Testis (tissue), 3 donors: ENCODE measurements around the gene ATG10. TPM values are rescaled to one million over a fixed set of nuclear protein-coding genes. Genes with fewer than 3 reads are reported as not detected.
"Not testable (repeated sequence)": the region's sequence is repeated elsewhere in the genome, so short reads cannot be mapped to it uniquely, and the experiment has no call there.

Experiments used
- DNase-seq: peaks from one replicate; pipeline ENCODE4 v3.0.0-alpha.2; 2019
- H3K27ac ChIP-seq, 2 donors: fragments of 200-600 bp; sonication (generic); one replicate each; pipeline ENCODE4 v1.5.1; 2019
- H3K27me3 ChIP-seq: fragments of 200-600 bp; sonication (generic); one replicate; pipeline ENCODE4 v1.5.1; 2019
- H3K36me3 ChIP-seq: fragments of 200-600 bp; sonication (generic); one replicate; pipeline ENCODE4 v1.5.1; 2017; ENCODE audit warnings: low read depth; ENCODE audit errors: missing control alignments
- H3K4me1 ChIP-seq: fragments of 200-600 bp; sonication (generic); one replicate; pipeline ENCODE4 v1.5.1; 2019
- H3K4me3 ChIP-seq, 2 donors: fragments of 200-600 bp; sonication (generic); one replicate each; pipeline ENCODE4 v1.5.1; 2017 to 2019
- H3K9me3 ChIP-seq: fragments of 200-600 bp; sonication (generic); one replicate; pipeline ENCODE4 v1.5.1; 2017
- POLR2A ChIP-seq: fragments of 450-650 bp; IDR thresholded peaks from one replicate; pipeline ENCODE4 v1.6.1; 2017; ENCODE audit warnings: antibody characterized with exemption, mild to moderate bottlenecking, moderate library complexity
- WGBS, 2 donors: methylation state at CpG; one replicate each; pipeline ENCODE4 v1.1.5; 2018; 5-methylcytosine and 5-hydroxymethylcytosine counted together
- intact Hi-C: fragments of 100-400 bp; cut with DNase I; formaldehyde crosslinking; loops from one replicate; pipeline ENCODE4 v1.15.1; 2023; ENCODE audit warnings: low total_unique reads
- polyA plus RNA-seq: library from polyadenylated mRNA; stranded (reverse); fragments of 350-450 nt; fragmentation: Illumina TruSeq; extraction: RNeasy Lipid Tissue Mini Kit (QIAGEN cat#74804); gene quantifications from one replicate; pipeline ENCODE4 v1.2.3, GENCODE V29; 2014; ENCODE audit warnings: low read depth, low replicate concordance; ENCODE audit not compliant: insufficient read depth
- total RNA-seq, 2 donors: library from RNA; depleted of rRNA; stranded (reverse); fragments of >200 nt; gene quantifications; one replicate each; pipeline ENCODE4 v1.2.3, GENCODE V29; 2016
- TF ChIP-seq, protein P1 (sequence below), 3 experiments: fragments of 450-650 bp in 2 of 3; fragments of 200-600 bp in 1 of 3; sonication (generic) in 1 of 3; IDR thresholded peaks; one replicate each; pipeline ENCODE4 v1.5.1; 2016 to 2019; ENCODE audit warnings: antibody characterized with exemption in 3 of 3, mild to moderate bottlenecking in 2 of 3, moderate library complexity in 1 of 3

ATG10 gene
- total and polyA plus RNA-seq, 3 donors from 2014 or later = 10.0 to 15.1 (median 14.4) TPM

DNA sequence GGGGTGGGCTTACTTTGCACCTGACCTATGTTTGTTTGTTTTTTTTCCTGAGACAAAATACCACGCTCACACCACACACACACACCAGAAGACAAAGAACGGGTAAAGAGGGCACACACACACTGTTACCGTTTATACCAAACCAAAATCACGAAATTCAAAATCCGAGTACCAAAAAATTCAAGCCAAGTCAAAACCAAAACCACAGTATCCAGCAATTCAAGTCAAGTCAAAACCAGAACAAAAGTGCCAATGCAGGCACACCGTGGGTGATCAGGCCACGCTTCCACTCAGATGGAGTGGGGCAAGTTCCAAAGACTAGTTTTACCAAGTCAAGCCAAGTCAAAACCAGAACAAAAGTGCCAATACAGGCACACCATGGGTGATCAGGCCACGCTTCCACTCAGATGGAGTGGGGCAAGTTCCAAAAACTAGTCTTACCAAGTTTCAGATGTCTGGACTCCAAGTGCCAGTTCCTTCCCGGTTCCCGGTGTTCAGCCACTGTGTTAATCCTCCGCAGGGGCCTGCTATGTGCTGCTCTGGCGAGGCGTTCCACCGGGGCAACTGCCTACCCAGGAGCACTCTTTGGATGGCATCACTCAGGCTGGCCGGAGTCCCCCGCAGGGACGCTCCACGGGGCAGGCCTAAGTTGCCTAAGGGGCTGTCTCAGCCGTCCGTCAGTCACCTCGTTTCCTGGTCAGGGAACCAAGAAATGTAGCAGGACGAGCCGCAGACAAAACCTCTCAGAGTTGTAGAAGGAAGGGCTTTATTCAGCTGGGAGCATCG lies 300.9 kb downstream of the ATG10 start:
- H3K4me1 ChIP-seq, H3K36me3 ChIP-seq, DNase-seq, H3K27ac ChIP-seq, H3K4me3 ChIP-seq, H3K9me3 ChIP-seq, H3K27me3 ChIP-seq, intact Hi-C loops: not testable (repeated sequence)
- 91 to 92% methylated on average over 24 of the region's 24 CpGs for WGBS, 2 donors

DNA sequence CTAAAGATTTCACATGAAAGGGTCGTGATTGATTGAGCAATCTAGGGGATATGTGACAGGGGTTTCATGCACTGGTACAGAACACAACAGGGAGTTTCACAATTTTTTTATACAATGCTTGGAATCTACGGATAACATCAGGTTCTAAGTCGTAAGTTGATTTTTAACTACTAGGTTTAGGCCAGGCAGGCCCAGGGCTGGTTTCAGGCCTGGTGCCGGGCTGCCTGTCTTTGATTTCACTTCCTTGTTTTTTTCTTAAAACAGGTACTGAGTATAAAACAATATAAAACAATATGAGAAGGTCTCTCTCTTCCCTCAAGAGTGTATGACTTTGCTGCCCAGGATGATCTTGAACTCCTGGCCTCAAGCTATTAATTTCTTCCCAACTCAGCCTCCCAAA lies 301.6 kb downstream of the ATG10 start:
- H3K9me3 ChIP-seq, H3K4me1 ChIP-seq, DNase-seq, H3K27ac ChIP-seq, H3K27me3 ChIP-seq, intact Hi-C loops, H3K4me3 ChIP-seq, H3K36me3 ChIP-seq: not testable (repeated sequence)
- WGBS, 2 donors = 78% methylated on average over 4 of the region's 4 CpGs

DNA sequence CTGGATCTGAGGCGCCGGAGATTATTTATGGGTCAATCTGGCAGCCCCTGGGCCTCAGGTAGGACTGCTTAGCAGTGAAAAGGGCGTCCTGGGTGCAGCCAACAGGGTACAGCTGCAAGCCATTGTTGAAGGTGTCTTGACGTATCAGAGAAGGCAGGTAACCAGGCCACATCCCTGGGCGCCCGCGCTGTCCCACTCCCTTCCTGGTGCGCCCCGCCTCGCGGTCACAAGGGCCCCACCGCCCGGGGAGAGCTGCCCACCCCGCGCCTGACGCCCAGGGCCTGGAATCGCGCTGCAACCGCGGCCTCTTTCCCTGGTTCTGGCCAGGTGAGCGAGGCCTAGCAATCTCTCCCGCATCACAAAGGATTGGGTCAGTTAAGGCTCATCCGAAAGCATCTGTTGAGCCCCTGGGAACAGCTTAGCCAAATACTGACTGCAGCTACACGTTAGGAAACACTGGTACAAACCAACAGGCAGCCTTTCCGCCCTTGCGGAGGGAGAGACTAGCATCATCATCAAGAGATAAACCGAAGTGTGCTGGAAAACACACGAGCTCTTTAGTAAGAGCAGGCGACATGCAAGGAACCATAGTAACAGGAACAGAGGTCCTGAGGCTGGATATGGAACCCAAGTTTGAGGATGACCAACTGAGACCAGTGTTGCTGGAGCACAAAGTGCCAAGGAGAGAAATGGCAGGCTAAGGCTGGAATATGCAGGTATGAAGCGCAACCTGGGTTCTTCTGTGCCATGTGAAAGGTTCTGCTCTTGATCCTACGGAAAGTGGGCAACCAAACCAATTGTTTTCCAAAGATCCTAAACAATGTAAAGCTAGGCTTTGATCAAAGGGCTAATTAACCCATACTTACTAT lies 302.8 kb downstream of the ATG10 start:
- peak; percentile 25 for DNase-seq
- Histone ChIP-seq H3K27ac (no peak overlapping the region), H3K4me3 (no peak overlapping the region), H3K9me3 (no peaks in the 10 kb centered on the region), H3K4me1 (peaks cover 6% of the 10 kb centered on the region), H3K36me3 (no peaks in the 10 kb centered on the region), H3K27me3 (no peaks in the 10 kb centered on the region)
- intact Hi-C loops = no loop called here
- WGBS, 2 donors = 67 to 71% methylated on average over 14 to 31 of the region's 31 CpGs
- TF ChIP-seq, protein P1, sequence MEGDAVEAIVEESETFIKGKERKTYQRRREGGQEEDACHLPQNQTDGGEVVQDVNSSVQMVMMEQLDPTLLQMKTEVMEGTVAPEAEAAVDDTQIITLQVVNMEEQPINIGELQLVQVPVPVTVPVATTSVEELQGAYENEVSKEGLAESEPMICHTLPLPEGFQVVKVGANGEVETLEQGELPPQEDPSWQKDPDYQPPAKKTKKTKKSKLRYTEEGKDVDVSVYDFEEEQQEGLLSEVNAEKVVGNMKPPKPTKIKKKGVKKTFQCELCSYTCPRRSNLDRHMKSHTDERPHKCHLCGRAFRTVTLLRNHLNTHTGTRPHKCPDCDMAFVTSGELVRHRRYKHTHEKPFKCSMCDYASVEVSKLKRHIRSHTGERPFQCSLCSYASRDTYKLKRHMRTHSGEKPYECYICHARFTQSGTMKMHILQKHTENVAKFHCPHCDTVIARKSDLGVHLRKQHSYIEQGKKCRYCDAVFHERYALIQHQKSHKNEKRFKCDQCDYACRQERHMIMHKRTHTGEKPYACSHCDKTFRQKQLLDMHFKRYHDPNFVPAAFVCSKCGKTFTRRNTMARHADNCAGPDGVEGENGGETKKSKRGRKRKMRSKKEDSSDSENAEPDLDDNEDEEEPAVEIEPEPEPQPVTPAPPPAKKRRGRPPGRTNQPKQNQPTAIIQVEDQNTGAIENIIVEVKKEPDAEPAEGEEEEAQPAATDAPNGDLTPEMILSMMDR (IDR thresholded peaks at IDR 0.05) = no peak
- no peak for TF ChIP-seq POLR2A

DNA sequence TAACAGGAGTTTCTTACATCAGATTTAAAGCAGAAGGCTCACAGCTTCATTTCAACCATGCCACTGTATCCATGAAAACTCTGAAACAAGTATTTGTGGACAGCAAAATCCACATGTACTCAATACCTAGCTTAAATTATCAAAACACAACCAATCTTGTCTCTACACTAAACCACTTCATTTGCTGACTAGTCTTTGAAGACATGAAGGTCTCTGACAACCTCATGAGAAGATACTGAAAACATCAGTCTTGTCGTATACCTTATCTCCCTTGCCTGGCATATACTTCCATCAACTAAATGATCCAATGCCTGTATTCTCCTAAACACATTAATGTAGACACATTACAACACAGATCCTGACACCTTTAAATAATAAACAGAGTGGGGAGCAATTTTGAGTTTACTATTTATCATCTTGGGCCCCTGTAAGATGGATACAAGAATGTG lies 303.4 kb downstream of the ATG10 start:
- H3K27me3 ChIP-seq = no peaks in the 10 kb centered on the region
- 81 to 92% methylated on average over 1 of the region's 1 CpG for WGBS, 2 donors
- H3K36me3 ChIP-seq = no peaks in the 10 kb centered on the region
- no peak for DNase-seq
- peaks cover 6% of the 10 kb centered on the region for H3K4me1 ChIP-seq
- no peak for TF ChIP-seq POLR2A
- TF ChIP-seq, protein P1 (IDR thresholded peaks at IDR 0.05) = no peak
- H3K9me3 ChIP-seq = no peaks in the 10 kb centered on the region
- H3K27ac ChIP-seq = no peak overlapping the region
- intact Hi-C loops = no loop called here
- no peak overlapping the region for H3K4me3 ChIP-seq

DNA sequence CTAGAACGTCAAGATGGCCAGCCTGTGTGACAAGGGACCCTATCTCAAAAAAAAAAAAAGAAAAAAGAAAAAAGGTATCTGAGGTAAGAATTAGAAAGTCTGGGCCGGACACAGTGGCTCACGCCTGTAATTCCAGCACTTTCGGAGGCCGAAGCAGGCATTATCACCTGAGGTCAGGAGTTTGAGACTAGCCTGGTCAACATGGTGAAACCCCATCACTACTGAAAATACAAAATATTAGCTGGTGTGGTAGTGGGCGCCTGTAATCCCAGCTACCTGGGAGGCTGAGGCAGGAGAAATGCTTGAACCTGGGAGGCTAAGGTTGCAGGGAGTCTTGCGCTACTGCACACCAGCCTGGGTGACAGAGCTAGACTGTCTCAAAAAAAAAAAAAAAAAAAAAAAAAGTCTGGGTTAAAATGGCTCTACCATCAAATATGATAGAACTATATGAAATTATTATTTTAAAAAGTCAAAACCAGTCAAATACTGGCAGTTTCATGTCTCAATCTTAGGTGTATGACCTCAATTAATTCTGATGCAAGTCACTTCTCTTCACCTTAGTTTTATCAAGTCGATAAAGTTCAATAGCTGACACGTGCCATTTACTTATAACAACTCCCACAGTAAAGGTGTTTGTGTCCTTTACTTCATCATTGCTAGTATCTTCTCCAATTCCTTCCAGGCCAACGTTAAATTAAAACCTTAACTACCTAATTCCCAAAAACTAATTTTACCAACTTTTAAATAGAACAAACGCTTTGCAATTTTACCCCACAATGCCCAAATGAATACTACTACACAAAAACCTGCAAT lies 305.2 kb downstream of the ATG10 start:
- TF ChIP-seq, protein P1 (IDR thresholded peaks at IDR 0.05) = no peak
- TF ChIP-seq POLR2A = no peak
- Histone ChIP-seq H3K27ac (peak overlapping the region in 1 of 2 donors; percentile 88), H3K4me1 (peaks cover 6% of the 10 kb centered on the region), H3K9me3 (no peaks in the 10 kb centered on the region), H3K4me3 (peak overlapping the region; percentile 80 to 97), H3K27me3 (no peaks in the 10 kb centered on the region), H3K36me3 (no peaks in the 10 kb centered on the region)
- 57 to 63% methylated on average over 11 of the region's 11 CpGs for WGBS, 2 donors
- DNase-seq = no peak
- intact Hi-C loops = no loop called here
